SHP77 treated with DMSO at 0.1 percent for 48 hours (cell line): ENCODE results near the gene SBF2.
"Not testable (repeated sequence)": the region's sequence is repeated elsewhere in the genome, so short reads cannot be mapped to it uniquely, and the experiment has no call there.

Source experiments
- DNase-seq: peaks from one replicate; lab custom pipeline; 2025; lab: John Stamatoyannopoulos, UW

The SBF2 gene

DNA sequence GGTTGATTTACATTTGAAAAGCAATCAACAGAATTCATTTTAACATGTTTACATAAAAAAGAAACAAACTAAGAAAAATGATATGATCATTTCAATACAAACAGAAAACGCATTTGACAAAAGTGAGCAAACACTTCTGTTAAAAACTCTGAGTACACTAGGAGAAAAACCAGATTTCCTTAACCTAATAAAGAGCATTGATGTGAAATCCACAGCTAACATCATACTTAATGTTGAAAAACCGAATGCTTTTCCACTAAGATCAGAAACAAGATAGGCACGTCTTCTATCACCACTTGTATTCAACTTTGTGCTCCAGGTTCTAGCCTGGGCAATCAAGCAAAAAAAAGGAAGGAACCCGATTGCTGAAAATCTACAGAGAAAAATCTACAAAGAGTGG is 227.6 kb downstream of the SBF2 start:
- DNase-seq: no peak

- DNase-seq: no peak
Measured at GRCh38 chr11:10064828-10065227, 229.2 kb downstream of the SBF2 start.

GRCh38 chr11:10058356-10058755 is 235.7 kb downstream of the SBF2 start:
- DNase-seq: no peak

DNA sequence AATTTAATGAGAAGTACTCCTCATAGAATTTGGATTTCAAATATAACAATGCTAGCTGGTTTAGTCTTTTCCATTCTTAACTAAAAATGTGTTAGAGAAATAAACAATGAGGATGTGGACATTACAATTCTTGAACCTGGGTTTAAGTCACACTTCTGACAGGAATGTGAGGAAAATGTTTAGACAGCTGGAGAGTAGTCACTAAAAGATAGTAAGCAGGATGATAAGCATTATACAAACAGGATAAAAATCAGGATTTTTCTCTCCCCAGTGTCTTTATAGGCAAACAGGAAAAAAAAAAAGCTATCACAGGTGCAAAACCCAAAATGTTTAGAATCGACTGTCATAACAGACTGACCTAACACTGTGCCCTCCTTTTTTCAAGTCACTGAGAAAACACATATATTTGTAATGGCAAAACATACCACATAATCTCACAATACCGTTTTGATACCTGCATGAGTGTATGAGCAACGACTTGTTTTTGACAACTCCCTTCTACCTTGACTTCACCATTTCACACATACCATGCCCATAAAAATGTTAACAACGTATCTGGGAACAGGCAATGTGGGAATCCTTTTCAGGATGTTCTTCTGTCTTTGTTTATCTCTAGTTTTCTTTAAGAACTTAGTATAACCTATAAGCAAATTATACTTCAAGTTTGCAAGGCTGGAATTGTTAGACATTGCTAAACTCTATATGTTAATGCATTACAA is 242.0 kb downstream of the SBF2 start:
- DNase-seq: no peak

DNA sequence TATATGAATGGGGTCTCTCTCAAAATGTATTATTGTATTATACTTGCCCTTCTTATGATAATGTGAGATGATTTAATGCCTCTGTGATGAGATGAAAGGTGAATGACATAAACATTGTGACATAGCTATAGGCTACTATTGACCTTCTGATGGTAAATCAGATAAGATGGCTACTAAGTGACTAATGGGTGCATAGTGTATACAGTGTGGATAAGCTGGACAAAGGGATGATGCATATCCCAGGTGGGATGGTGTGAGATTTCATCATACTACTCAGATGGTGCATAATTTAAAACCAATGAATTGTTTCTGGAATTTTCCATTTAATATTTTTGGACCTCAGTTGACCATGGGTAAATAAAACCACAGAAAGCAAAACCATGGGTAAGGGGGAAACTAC is 243.5 kb downstream of the SBF2 start:
- DNase-seq: peak; percentile 16

DNA sequence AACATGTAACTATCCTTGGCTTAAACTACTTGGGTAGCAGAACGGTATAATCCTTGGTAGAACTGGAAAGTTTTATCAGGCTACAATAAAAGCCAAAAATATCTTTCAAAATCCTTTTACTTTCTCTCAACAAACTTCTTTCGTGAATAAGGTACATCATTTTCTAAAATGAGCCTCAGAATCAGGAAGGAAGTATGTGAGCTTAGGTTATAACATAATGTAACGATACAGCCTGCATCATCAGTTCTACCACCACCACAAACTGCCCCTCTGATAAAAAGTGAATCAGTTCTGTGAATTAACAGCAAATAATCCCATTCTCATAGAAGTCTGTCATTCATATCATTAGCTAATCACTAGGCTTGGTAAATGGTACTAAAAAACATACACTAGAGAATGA is 244.3 kb downstream of the SBF2 start:
- no peak for DNase-seq

DNA sequence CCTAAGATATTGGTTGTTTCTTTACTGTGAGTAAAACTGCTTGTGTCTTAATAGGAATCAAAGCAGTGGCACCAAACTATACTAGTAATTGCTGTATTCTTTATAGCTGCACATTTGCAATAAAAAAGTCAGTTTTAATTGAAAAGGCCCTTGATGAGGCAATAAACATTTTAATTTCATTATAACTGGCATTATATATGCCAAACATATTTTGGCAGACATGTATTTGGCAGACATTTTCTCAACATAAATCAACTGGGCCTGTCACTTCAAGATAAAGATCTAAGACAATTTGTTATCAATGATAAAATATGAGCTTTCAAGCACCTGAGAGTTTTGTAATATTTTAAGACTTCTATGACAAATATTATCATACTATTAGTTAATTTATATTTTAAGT is 245.7 kb downstream of the SBF2 start:
- no peak for DNase-seq

- no peak for DNase-seq
Measured at GRCh38 chr11:10044618-10045017, 249.4 kb downstream of the SBF2 start.

DNA sequence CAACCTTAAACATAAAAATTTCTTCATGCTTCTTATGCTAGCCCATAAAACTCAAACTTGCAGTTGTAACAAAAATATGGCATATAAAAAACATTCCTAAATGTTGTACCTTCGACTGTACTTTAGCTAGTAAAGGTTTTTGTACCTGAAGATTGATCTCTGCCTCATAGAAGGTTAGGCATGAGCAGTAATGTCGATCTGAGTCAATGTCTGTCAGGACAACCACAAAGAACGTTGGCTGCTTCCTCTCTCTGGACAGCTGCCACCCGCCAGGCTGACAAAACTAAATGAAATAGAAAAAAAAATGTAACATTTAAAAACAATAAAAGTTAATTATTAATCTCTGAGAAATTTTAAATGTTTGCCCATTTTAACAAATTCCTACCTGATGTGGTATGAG is 251.3 kb downstream of the SBF2 start:
- DNase-seq: no peak

DNA sequence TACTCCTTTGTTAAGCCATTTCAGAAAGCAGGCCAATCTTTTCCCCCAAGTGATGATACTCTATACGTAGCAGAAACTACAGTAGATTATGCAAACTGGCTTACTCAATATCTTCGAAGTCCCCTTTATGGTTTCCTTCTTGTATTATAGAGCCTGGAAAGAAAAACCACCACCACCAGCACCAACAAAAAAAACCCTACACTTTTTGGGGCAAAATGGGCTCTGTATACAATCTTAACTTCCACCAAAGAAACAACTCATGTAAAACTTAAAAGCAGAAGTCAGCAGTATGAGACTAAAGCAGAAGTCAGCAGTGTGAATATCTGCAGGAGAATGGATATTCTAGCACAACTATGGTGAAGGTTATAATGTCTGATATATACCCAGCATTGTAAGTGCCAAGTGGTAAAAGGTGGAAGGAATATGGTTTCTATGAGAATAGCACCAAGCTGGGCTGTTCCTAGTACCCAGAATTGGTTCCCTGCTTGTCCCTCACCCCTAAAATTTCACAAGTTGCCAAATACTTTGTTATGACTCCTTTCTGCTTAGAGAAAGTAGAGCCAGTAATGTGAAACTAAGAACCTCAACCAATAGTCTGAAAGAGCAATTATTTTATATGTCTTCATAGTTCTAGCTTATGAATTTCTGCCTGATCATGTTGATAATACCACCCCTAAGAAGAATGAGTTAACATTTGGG is 252.1 kb downstream of the SBF2 start:
- no peak for DNase-seq

- no peak for DNase-seq
Measured at GRCh38 chr11:10041332-10041731, 252.7 kb downstream of the SBF2 start.

DNA sequence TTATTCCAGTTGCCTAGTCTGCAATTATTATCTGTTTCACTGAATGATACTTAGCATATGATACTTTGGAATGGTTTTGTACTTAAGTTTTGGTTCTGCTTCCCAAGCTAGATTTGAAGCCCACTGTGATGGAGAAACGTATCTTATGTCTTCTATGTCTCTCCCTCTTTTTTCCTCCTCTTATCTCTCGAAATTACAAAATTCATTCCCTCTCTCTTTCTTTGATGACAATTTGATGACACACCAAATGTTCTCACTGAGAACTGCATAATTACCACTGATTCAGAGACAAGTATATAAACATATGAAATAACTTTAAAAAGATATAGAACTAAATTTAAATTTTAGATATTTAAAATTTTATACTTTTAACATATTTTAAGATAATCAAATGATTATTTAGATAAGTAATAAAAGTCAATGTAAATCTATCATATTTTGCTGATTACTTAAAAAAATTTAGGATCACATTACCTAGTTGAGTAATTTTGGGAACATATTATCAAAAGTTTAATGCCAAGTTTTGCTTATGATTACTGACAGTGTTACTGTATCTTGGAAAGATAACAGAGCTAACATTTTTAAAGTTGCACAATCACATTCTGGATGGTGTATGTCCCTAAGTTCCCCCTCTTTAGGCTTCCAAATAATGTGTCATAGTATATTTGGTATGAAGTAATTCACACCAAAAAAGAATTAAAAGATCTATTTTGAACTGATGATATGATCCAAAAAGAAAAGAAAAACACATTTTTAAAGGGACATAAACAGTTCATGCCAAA is 255.3 kb downstream of the SBF2 start:
- DNase-seq: no peak

- DNase-seq: not testable (repeated sequence)
Measured at GRCh38 chr11:10035932-10036331, 258.1 kb downstream of the SBF2 start.

- DNase-seq: no peak
Measured at GRCh38 chr11:10032935-10033334, 261.1 kb downstream of the SBF2 start.

DNA sequence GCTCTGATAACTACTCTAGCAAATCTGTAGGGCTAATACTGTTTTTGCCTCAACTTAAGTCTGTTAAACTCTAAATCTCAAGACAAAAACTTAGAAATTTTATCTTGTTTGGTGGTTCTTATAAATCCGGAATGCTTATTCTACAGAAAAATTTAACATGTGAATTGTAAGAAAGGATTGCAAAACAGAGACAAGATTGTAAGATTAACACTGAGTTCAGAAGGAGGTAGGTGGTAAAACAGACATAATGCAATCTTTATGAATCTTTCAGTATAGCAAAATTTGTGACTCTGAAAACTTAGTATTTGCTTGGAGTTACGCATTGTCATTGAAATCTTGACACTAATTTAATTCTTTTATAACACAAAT is 263.9 kb downstream of the SBF2 start:
- no peak for DNase-seq

- DNase-seq: no peak
Measured at GRCh38 chr11:10029386-10030121, 264.5 kb downstream of the SBF2 start.

GRCh38 chr11:10026514-10026913 is 267.5 kb downstream of the SBF2 start:
- DNase-seq: no peak

DNA sequence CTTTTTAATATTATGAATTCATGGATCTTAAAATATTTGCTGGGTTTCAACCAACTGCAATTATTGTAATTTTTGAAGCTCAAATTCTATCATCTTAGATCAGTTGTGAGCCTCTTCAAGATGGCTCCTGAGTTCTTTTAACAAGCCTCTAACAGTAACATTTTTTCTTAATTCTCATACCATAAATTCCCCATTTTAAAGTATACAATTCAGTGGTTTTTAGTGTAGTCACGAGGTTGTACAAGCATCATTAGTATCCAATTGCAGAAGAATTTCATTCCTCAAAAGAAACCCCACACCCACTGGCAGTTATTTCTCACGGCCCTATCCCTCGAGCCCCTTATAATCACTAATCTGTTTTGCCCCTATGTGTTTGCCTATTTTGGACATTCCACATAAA is 270.8 kb downstream of the SBF2 start:
- DNase-seq: no peak

- no peak for DNase-seq
Measured at GRCh38 chr11:10022764-10023163, 271.3 kb downstream of the SBF2 start.

- no peak for DNase-seq
Measured at GRCh38 chr11:10021563-10021962, 272.5 kb downstream of the SBF2 start.

DNA sequence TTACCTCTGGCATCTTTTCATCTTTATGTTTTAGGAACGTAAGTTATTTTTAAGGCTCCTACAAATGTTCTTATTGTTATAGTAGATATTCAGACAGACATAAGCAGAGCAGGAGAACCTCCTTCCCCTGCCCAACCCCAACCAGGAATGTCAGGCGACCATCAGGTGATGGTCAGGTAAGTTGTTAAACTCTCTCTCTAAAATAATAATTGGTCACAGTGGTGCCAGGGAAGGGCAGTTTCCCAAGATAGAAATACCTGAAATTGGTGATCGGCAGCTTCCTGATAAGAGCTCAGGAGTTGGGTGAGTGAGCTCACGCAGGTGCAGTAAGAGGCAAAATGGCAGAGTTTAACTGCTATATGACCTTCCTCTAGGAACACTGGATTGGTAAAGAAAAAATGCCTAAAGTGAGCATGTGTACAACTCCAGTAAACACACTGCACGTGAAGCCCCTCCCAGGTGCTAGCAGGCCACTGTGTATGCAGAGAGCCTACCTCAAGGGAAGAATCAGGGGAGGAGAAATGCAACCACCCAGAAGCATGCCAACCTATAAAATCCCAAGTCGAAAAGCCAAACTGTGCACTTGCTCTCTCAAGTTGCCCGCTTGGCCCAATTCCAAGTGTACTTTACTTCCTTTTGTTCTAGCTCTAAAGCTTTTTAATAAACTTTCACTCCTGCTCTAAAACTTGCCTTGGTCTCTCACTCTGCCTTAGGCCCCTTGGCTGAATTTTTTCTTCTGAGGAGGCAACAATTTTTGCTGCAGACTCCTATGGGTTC is 273.9 kb downstream of the SBF2 start:
- no peak for DNase-seq

- DNase-seq: no peak
Measured at GRCh38 chr11:10017911-10018310, 276.1 kb downstream of the SBF2 start.
